Neuron (in vitro differentiated cells): ENCODE measurements around the gene ZNF76.

ENCODE experiments used
- H2AFZ ChIP-seq: one replicate; pipeline ENCODE4 v1.6.1; 2013; ENCODE audit warnings: low read depth, mild to moderate bottlenecking, inconsistent platforms, low read length, moderate library complexity
- H3K27me3 ChIP-seq: one replicate; pipeline ENCODE4 v1.6.1; 2013; ENCODE audit warnings: low read length; ENCODE audit not compliant: insufficient read depth
- H3K36me3 ChIP-seq: one replicate; pipeline ENCODE4 v1.6.1; 2013; ENCODE audit warnings: low read length; ENCODE audit not compliant: insufficient read depth
- H3K4me1 ChIP-seq: one replicate; pipeline ENCODE4 v1.6.1; 2013; ENCODE audit warnings: low read length; ENCODE audit not compliant: insufficient read depth
- H3K4me3 ChIP-seq: 2 replicates; pipeline ENCODE4 v1.5.1; 2013; ENCODE audit warnings: mild to moderate bottlenecking, low read length, moderate library complexity
- H3K9me3 ChIP-seq: one replicate; pipeline ENCODE4 v1.6.1; 2013; ENCODE audit warnings: low read length

The ZNF76 gene

GRCh38 chr6:35259194-35259947 lies at the start of gene ZNF76:
ZNF76 (plus strand) TSS chr6:35259735; CDS start chr6:35281152, 21,417 bp downstream.
- Histone ChIP-seq H3K4me3 (peak within 1 kb of the TSS; percentile 63), H3K27me3 (no peaks in the 10 kb centered on the region), H3K36me3 (no peaks in the 10 kb centered on the region), H3K4me1 (peaks cover 15% of the 10 kb centered on the region), H3K9me3 (no peaks in the 10 kb centered on the region), H2AFZ (peak within 1 kb of the TSS; percentile 56)

- no peaks in the 10 kb centered on the region for H3K36me3 ChIP-seq
- H3K4me3 ChIP-seq = peak overlapping the region; percentile 88
- H2AFZ ChIP-seq = peak overlapping the region; percentile 59
- H3K27me3 ChIP-seq = no peaks in the 10 kb centered on the region
- H3K9me3 ChIP-seq = no peaks in the 10 kb centered on the region
- H3K4me1 ChIP-seq = peaks cover 50% of the 10 kb centered on the region
Observed at GRCh38 chr6:35213298-35213791, 46.2 kb upstream of the ZNF76 start.

GRCh38 chr6:35213824-35214756 lies 45.4 kb upstream of the ZNF76 start, which contains the start of gene SCUBE3:
SCUBE3 (plus strand) TSS chr6:35213956; CDS start chr6:35214419, 463 bp downstream.
- Histone ChIP-seq H3K4me1 (peaks cover 49% of the 10 kb centered on the region), H3K9me3 (no peaks in the 10 kb centered on the region), H2AFZ (peak within 1 kb of the TSS; percentile 59), H3K36me3 (peaks cover under 1% of the 10 kb centered on the region), H3K27me3 (no peaks in the 10 kb centered on the region), H3K4me3 (peak within 1 kb of the TSS; percentile 88)

GRCh38 chr6:35214869-35215664 lies 44.5 kb upstream of the ZNF76 start:
- peak overlapping the region; percentile 88 for H3K4me3 ChIP-seq
- H3K4me1 ChIP-seq = peaks cover 51% of the 10 kb centered on the region
- H3K27me3 ChIP-seq = no peaks in the 10 kb centered on the region
- H2AFZ ChIP-seq = no peak overlapping the region
- H3K9me3 ChIP-seq = no peaks in the 10 kb centered on the region
- peaks cover 8% of the 10 kb centered on the region for H3K36me3 ChIP-seq

- Histone ChIP-seq H2AFZ (no peak overlapping the region), H3K4me1 (peaks cover 51% of the 10 kb centered on the region), H3K36me3 (peaks cover 11% of the 10 kb centered on the region), H3K9me3 (no peaks in the 10 kb centered on the region), H3K4me3 (peak overlapping the region; percentile 88), H3K27me3 (no peaks in the 10 kb centered on the region)
Observed at GRCh38 chr6:35215665-35216411, 43.7 kb upstream of the ZNF76 start.

GRCh38 chr6:35216412-35216732 lies 43.2 kb upstream of the ZNF76 start:
- H3K9me3 ChIP-seq = no peaks in the 10 kb centered on the region

GRCh38 chr6:35216851-35217811 lies 42.4 kb upstream of the ZNF76 start:
- Histone ChIP-seq H3K27me3 (no peaks in the 10 kb centered on the region), H3K36me3 (peaks cover 11% of the 10 kb centered on the region), H3K4me1 (peaks cover 51% of the 10 kb centered on the region), H3K9me3 (no peaks in the 10 kb centered on the region), H2AFZ (no peak overlapping the region), H3K4me3 (peak overlapping the region; percentile 1)

More at GRCh38 chr6:35216412-35216732, 43.2 kb upstream of the ZNF76 start:
- H3K4me1 ChIP-seq = peaks cover 51% of the 10 kb centered on the region
- no peak overlapping the region for H2AFZ ChIP-seq
- no peaks in the 10 kb centered on the region for H3K27me3 ChIP-seq
- H3K36me3 ChIP-seq = peaks cover 11% of the 10 kb centered on the region
- peak overlapping the region; percentile 88 for H3K4me3 ChIP-seq

- peaks cover 44% of the 10 kb centered on the region for H3K4me1 ChIP-seq
- H3K9me3 ChIP-seq = no peaks in the 10 kb centered on the region
- H3K36me3 ChIP-seq = peaks cover 14% of the 10 kb centered on the region
- no peak overlapping the region for H2AFZ ChIP-seq
- no peaks in the 10 kb centered on the region for H3K27me3 ChIP-seq
- H3K4me3 ChIP-seq = no peak overlapping the region
Observed at GRCh38 chr6:35218021-35218420, 41.5 kb upstream of the ZNF76 start.

GRCh38 chr6:35218456-35218855 lies 41.1 kb upstream of the ZNF76 start:
- H2AFZ ChIP-seq = no peak overlapping the region
- peaks cover 41% of the 10 kb centered on the region for H3K4me1 ChIP-seq
- H3K27me3 ChIP-seq = no peaks in the 10 kb centered on the region
- H3K4me3 ChIP-seq = no peak overlapping the region
- peaks cover 15% of the 10 kb centered on the region for H3K36me3 ChIP-seq
- no peaks in the 10 kb centered on the region for H3K9me3 ChIP-seq

GRCh38 chr6:35219683-35220326 lies 39.7 kb upstream of the ZNF76 start:
- Histone ChIP-seq H3K4me1 (peaks cover 40% of the 10 kb centered on the region), H2AFZ (no peak overlapping the region)

GRCh38 chr6:35220711-35221110 lies 38.8 kb upstream of the ZNF76 start:
- no peak overlapping the region for H2AFZ ChIP-seq
- peaks cover 32% of the 10 kb centered on the region for H3K4me1 ChIP-seq
- no peaks in the 10 kb centered on the region for H3K27me3 ChIP-seq
- H3K4me3 ChIP-seq = no peak overlapping the region
- peaks cover 20% of the 10 kb centered on the region for H3K36me3 ChIP-seq
- H3K9me3 ChIP-seq = no peaks in the 10 kb centered on the region

More at GRCh38 chr6:35219683-35220326, 39.7 kb upstream of the ZNF76 start:
- peaks cover 20% of the 10 kb centered on the region for H3K36me3 ChIP-seq
- no peak overlapping the region for H3K4me3 ChIP-seq
- H3K9me3 ChIP-seq = no peaks in the 10 kb centered on the region
- no peaks in the 10 kb centered on the region for H3K27me3 ChIP-seq
